Ishikawa (cell line): ENCODE measurements around the gene KIF26B.

ENCODE experiments used
- CEBPB ChIP-seq: IDR thresholded peaks from 2 replicates; pipeline ENCODE4 v1.6.1; 2012
- CREB1 ChIP-seq: IDR thresholded peaks from 2 replicates; pipeline ENCODE4 v1.6.1; 2012; ENCODE audit warnings: low read depth
- EGR1 ChIP-seq: IDR thresholded peaks from 2 replicates; pipeline ENCODE4 v1.6.1; 2012
- EP300 ChIP-seq: IDR thresholded peaks from 2 replicates; pipeline ENCODE4 v1.6.1; 2012; ENCODE audit warnings: borderline replicate concordance
- FOXM1 ChIP-seq: IDR thresholded peaks from 2 replicates; pipeline ENCODE4 v1.6.1; 2012; ENCODE audit warnings: low read depth, borderline replicate concordance
- NFIC ChIP-seq: IDR thresholded peaks from 2 replicates; pipeline ENCODE4 v1.6.1; 2012
- TAF1 ChIP-seq: IDR thresholded peaks from 2 replicates; pipeline ENCODE4 v1.6.1; 2012; ENCODE audit warnings: low read depth, mild to moderate bottlenecking
- TEAD4 ChIP-seq: IDR thresholded peaks from 2 replicates; pipeline ENCODE4 v1.6.1; 2012
- YY1 ChIP-seq: IDR thresholded peaks from 2 replicates; pipeline ENCODE4 v1.6.1; 2012; ENCODE audit warnings: low read depth
- ZBTB7A ChIP-seq: IDR thresholded peaks from 2 replicates; pipeline ENCODE4 v1.6.1; 2012; ENCODE audit warnings: low read depth
- TF ChIP-seq, protein P1 (sequence below): IDR thresholded peaks from 2 replicates; pipeline ENCODE4 v1.6.1; 2012
- TF ChIP-seq, protein P2 (sequence below): IDR thresholded peaks from 2 replicates; pipeline ENCODE4 v1.6.1; 2012; ENCODE audit warnings: low read depth, mild to moderate bottlenecking

DNA sequence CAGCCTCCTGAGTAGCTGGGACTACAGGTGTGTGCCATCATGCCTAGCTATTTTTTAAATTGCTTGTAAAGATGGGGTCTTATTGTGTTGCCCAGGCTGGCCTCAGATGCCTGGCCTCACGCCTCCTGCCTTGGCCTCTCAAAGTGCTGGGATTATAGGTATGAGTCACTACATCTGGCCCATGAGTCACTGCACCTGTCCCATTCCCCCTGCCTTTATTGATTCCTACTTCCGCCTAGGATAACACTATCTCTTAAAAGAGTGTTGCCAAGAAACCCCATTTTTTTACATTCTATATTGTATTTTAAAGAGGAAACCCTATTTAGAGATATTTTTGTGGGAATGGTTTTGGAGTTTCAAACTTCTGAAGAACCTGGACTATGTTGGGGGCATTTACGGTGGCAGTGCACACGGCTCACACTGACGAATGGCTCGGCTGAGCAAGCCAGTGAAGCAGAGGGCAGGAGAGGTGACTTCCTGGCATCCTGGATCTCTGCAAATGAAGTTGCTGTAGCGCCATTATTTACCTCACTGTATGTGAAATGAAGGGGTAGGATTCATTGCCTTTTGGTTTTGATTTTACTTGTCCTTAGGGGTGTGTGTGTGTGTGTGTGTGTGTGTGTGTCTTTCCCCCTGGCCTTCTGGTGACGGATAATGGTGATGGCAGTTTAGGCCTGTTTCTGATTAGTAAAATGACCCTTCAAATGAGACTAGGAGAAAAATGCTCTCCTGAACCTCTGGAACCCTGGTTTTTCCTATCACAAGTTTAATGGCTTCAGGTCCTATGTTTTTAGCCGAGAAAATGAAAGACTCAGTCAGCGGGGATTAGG lies 22.5 kb downstream of the KIF26B start:
- TF ChIP-seq NFIC, result no peak
- TF ChIP-seq ZBTB7A, result no peak
- TF ChIP-seq, protein P1, sequence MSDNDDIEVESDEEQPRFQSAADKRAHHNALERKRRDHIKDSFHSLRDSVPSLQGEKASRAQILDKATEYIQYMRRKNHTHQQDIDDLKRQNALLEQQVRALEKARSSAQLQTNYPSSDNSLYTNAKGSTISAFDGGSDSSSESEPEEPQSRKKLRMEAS, result no peak
- no peak for TF ChIP-seq TEAD4
- no peak for TF ChIP-seq YY1
- TF ChIP-seq EGR1, result no peak
- no peak for TF ChIP-seq TAF1
- TF ChIP-seq FOXM1, result no peak
- TF ChIP-seq, protein P2, sequence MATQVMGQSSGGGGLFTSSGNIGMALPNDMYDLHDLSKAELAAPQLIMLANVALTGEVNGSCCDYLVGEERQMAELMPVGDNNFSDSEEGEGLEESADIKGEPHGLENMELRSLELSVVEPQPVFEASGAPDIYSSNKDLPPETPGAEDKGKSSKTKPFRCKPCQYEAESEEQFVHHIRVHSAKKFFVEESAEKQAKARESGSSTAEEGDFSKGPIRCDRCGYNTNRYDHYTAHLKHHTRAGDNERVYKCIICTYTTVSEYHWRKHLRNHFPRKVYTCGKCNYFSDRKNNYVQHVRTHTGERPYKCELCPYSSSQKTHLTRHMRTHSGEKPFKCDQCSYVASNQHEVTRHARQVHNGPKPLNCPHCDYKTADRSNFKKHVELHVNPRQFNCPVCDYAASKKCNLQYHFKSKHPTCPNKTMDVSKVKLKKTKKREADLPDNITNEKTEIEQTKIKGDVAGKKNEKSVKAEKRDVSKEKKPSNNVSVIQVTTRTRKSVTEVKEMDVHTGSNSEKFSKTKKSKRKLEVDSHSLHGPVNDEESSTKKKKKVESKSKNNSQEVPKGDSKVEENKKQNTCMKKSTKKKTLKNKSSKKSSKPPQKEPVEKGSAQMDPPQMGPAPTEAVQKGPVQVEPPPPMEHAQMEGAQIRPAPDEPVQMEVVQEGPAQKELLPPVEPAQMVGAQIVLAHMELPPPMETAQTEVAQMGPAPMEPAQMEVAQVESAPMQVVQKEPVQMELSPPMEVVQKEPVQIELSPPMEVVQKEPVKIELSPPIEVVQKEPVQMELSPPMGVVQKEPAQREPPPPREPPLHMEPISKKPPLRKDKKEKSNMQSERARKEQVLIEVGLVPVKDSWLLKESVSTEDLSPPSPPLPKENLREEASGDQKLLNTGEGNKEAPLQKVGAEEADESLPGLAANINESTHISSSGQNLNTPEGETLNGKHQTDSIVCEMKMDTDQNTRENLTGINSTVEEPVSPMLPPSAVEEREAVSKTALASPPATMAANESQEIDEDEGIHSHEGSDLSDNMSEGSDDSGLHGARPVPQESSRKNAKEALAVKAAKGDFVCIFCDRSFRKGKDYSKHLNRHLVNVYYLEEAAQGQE, result no peak
- TF ChIP-seq EP300, result no peak
- TF ChIP-seq CEBPB, result no peak
- TF ChIP-seq CREB1, result no peak
